Measurements from ENCODE around the gene GASK1B. TPM values are rescaled to one million over a fixed set of nuclear protein-coding genes. Genes with fewer than 3 reads are reported as not detected.

GASK1B gene
- total RNA-seq (2021) (3.1 and 3.8 TPM in 2 replicates), Bru-seq, nascent RNA (percentile 45 among the genes with signal in this experiment), BruChase-seq, experiment 1, labeled RNA remaining after a 2-hour chase (percentile 42 among the genes with signal in this experiment), BruChase-seq, experiment 2, labeled RNA remaining after a 6-hour chase (percentile 49 among the genes with signal in this experiment)
- long read RNA-seq, full-length matches to known transcripts, result 3 of 6 reads
- long read RNA-seq, partial matches to known transcripts, result 2 of 6 reads
- long read RNA-seq, other reads (novel, unspliced or antisense), result 1 of 6 reads

DNA sequence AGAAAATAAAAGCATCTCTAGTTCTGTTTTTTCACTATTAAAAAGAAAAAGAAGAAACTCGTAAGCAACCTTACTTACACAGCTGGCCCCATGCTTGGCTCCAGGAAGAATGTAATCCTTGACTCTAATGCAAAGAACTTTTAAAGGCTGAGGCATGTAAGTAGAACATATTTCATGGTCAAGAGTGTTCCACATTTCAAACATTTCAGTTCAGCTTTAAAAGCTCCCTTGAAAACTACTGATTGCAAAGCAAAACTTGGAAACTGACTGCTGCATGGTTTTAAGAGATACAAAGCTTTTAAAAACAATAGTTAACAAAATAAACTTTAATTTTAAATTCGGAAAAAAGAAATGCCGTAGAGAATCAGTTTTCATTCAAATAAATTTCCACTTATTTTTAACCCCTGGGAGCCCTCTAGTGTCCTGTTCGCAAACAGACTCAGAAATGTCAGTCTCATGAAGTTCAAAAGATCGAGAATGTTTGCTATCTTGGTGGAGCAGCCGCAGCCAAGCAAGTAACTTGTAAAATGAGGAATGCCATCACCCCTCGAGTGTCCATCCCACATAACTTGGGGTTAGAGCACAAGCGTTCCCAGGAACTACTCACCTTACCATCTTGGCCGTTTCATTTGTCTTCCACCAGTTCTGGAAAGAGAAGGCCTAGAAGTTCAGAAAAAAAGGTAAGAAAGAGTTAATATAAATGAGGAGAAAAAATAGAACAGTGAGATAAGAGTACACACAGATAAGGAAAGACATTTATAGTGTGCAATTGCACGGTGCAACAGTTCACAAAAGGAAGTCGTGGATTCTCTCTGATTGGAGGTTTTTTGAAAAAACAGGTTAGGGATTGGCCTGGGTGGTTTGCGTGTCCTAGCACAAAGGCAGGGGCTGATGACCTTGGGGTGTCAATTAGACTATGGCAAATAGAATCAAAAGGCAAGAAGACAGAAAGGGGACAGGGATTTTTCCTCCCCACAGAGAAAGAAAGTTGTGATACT, at the start of gene GASK1B:
Gene GASK1B (minus strand): TSS at position 765 of the 998 bp plus-strand sequence. CDS start 1,650 bp downstream, outside the sequence.
- Histone ChIP-seq H3K4me1 (ENCODE audit: insufficient read depth, low read length, poor library complexity, severe bottlenecking) (peaks cover 19% of the 10 kb centered on the region), H3K9me3 (ENCODE audit: low read depth, low read length, poor library complexity, severe bottlenecking) (no peaks in the 10 kb centered on the region), H3K27me3 (replicated peaks; ENCODE audit: insufficient read depth, low read depth, low read length, poor library complexity) (no peaks in the 10 kb centered on the region), H3K4me3 (ENCODE audit: low read depth, low read length, poor library complexity, severe bottlenecking) (peak within 1 kb of the TSS; percentile 34), H3K36me3 (ENCODE audit: insufficient read depth, low read length, poor library complexity, severe bottlenecking) (no peaks in the 10 kb centered on the region), H3K27ac (ENCODE audit: low read depth, low read length, poor library complexity, severe bottlenecking) (peak within 1 kb of the TSS; percentile 62)
- peak; percentile 76 for DNase-seq (ENCODE audit: low spot score)
- intact Hi-C loops (cut with micrococcal nuclease; ENCODE audit: unreplicated experiment), result loop anchor here (1.0 to 5.0 kb wide), 3 partner anchors 180 to 1695 kb away; no protein-coding TSS in a partner anchor
- BruUV-seq (replicated peaks), result no TSS peak
- POLR2A ChIA-PET (ENCODE audit: low non-redundant PET), result no interaction called here
- CTCF ChIA-PET, result interaction anchor here (0.7 kb wide), 2 partner anchors 22 to 140 kb away, joined by 3 read pairs; no protein-coding TSS in a partner anchor
- TF ChIP-seq, protein P1, sequence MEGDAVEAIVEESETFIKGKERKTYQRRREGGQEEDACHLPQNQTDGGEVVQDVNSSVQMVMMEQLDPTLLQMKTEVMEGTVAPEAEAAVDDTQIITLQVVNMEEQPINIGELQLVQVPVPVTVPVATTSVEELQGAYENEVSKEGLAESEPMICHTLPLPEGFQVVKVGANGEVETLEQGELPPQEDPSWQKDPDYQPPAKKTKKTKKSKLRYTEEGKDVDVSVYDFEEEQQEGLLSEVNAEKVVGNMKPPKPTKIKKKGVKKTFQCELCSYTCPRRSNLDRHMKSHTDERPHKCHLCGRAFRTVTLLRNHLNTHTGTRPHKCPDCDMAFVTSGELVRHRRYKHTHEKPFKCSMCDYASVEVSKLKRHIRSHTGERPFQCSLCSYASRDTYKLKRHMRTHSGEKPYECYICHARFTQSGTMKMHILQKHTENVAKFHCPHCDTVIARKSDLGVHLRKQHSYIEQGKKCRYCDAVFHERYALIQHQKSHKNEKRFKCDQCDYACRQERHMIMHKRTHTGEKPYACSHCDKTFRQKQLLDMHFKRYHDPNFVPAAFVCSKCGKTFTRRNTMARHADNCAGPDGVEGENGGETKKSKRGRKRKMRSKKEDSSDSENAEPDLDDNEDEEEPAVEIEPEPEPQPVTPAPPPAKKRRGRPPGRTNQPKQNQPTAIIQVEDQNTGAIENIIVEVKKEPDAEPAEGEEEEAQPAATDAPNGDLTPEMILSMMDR (conservative IDR thresholded peaks at IDR 0.05; ENCODE audit: low read depth, low read length), result peak; percentile 81
- no peak for TF ChIP-seq EZH2 (IDR thresholded peaks at IDR 0.05; ENCODE audit: borderline replicate concordance, low read depth, low read length, poor library complexity, severe bottlenecking)

DNA sequence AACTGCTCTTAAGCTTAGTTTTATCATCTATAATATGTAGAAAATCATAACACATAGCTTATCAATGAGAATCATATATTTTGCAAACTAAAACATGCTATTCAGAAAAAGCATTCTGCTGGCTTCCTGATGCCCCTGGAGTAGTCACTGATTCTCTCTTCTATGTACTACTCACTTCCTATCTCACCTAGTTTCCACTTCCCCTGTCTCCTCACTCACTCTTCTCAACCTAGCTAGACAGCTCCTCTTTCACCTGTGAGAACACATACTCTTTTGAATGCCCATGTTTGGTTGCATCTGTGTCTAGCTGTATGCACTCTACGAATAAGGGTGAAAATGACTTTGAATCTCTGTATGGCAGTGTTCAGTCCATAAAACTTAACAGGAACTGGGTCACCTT, 46.8 kb upstream of the GASK1B start:
- Histone ChIP-seq H3K4me3 (ENCODE audit: low read depth, low read length, poor library complexity, severe bottlenecking) (no peak overlapping the region), H3K36me3 (ENCODE audit: insufficient read depth, low read length, poor library complexity, severe bottlenecking) (no peaks in the 10 kb centered on the region), H3K4me1 (ENCODE audit: insufficient read depth, low read length, poor library complexity, severe bottlenecking) (no peaks in the 10 kb centered on the region), H3K27me3 (replicated peaks; ENCODE audit: insufficient read depth, low read depth, low read length, poor library complexity) (no peaks in the 10 kb centered on the region), H3K9me3 (ENCODE audit: low read depth, low read length, poor library complexity, severe bottlenecking) (no peaks in the 10 kb centered on the region), H3K27ac (ENCODE audit: low read depth, low read length, poor library complexity, severe bottlenecking) (no peak overlapping the region)
- ChIA-PET POLR2A (ENCODE audit: low non-redundant PET) (no interaction called here), CTCF (no interaction called here)
- intact Hi-C loops (cut with micrococcal nuclease; ENCODE audit: unreplicated experiment), result no loop called here
- BruUV-seq (replicated peaks), result no TSS peak
- no peak for DNase-seq (ENCODE audit: low spot score)
- TF ChIP-seq EZH2 (IDR thresholded peaks at IDR 0.05; ENCODE audit: borderline replicate concordance, low read depth, low read length, poor library complexity, severe bottlenecking), result no peak
- TF ChIP-seq, protein P1 (conservative IDR thresholded peaks at IDR 0.05; ENCODE audit: low read depth, low read length), result no peak

DNA sequence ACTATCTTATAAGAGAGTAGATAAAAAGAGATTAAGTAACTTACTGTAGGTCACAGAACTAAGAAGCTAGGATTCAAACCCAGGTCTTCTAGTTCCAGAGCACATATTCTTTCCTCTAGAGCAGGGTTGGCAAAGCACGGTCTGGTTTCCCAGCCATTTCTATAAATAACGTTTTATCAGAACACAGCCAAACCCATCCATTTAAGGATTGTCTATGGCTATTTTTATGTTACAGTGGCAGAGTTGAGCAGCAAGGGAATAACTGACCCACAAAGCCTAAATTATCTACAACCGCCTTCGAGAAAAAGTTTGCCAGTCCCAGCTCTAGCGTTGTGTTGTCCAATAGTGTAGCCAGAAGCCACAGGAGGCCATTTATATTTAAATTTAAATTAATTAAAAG, 44.9 kb upstream of the GASK1B start:
- POLR2A ChIA-PET (ENCODE audit: low non-redundant PET), result no interaction called here
- H3K27me3 ChIP-seq (replicated peaks; ENCODE audit: insufficient read depth, low read depth, low read length, poor library complexity), result no peaks in the 10 kb centered on the region
- BruUV-seq (replicated peaks), result no TSS peak
- no peaks in the 10 kb centered on the region for H3K9me3 ChIP-seq (ENCODE audit: low read depth, low read length, poor library complexity, severe bottlenecking)
- H3K4me3 ChIP-seq (ENCODE audit: low read depth, low read length, poor library complexity, severe bottlenecking), result no peak overlapping the region
- no peak for DNase-seq (ENCODE audit: low spot score)
- no peak for TF ChIP-seq EZH2 (IDR thresholded peaks at IDR 0.05; ENCODE audit: borderline replicate concordance, low read depth, low read length, poor library complexity, severe bottlenecking)
- TF ChIP-seq, protein P1 (conservative IDR thresholded peaks at IDR 0.05; ENCODE audit: low read depth, low read length), result no peak
- no peaks in the 10 kb centered on the region for H3K36me3 ChIP-seq (ENCODE audit: insufficient read depth, low read length, poor library complexity, severe bottlenecking)
- H3K4me1 ChIP-seq (ENCODE audit: insufficient read depth, low read length, poor library complexity, severe bottlenecking), result peaks cover 5% of the 10 kb centered on the region
- intact Hi-C loops (cut with micrococcal nuclease; ENCODE audit: unreplicated experiment), result no loop called here
- CTCF ChIA-PET, result no interaction called here
- no peak overlapping the region for H3K27ac ChIP-seq (ENCODE audit: low read depth, low read length, poor library complexity, severe bottlenecking)

Data from A673 (cell line).